CD4-positive, CD25-positive, alpha-beta regulatory T cell (primary cell): ENCODE results near the gene INO80D. TPM values are rescaled to one million over a fixed set of nuclear protein-coding genes. Genes with fewer than 3 reads are reported as not detected.
A peak's percentile ranks its signal among the peaks of the same experiment; 100 is the strongest.

Experiments
- ATAC-seq, 2 donors: fragments of 150-1000 bp; cut with Tn5 transposase; one replicate each; pipeline ENCODE4 v1.10.0; 2021; ENCODE audit warnings: low read depth in 2 of 2, moderate number of reproducible peaks in 2 of 2, moderate library complexity in 1 of 2
- DNase-seq, 3 donors: peaks; one replicate each; pipeline versions ENCODE4 v3.0.0 to v3.0.0-alpha.2; 2012 to 2022; ENCODE audit warnings: mixed read lengths in 1 of 3
- H3K27ac ChIP-seq: one replicate; pipeline ENCODE4 v1.7.0; 2013; ENCODE audit warnings: mild to moderate bottlenecking, low read length; ENCODE audit not compliant: insufficient read depth, poor library complexity, severe bottlenecking
- H3K27me3 ChIP-seq: one replicate; pipeline ENCODE4 v1.7.0; 2013; ENCODE audit warnings: low read length; ENCODE audit not compliant: control insufficient read depth, insufficient read depth
- H3K36me3 ChIP-seq: one replicate; pipeline ENCODE4 v1.7.0; 2013; ENCODE audit warnings: mild to moderate bottlenecking, low read length, moderate library complexity; ENCODE audit not compliant: control insufficient read depth, insufficient read depth
- H3K4me1 ChIP-seq: 2 replicates; pipeline ENCODE4 v1.7.0; 2013; ENCODE audit warnings: mild to moderate bottlenecking, low read length; ENCODE audit not compliant: insufficient read depth, control insufficient read depth, poor library complexity, severe bottlenecking
- H3K4me3 ChIP-seq: one replicate; pipeline ENCODE4 v1.7.0; 2013; ENCODE audit warnings: low read depth, mild to moderate bottlenecking, low read length, moderate library complexity
- H3K9me3 ChIP-seq, 2 experiments: 1 replicate in 1 of 2; 2 replicates in 1 of 2; pipeline ENCODE4 v1.7.0; 2013; ENCODE audit warnings: low read length in 2 of 2, mild to moderate bottlenecking in 1 of 2, moderate library complexity in 1 of 2; ENCODE audit not compliant: control insufficient read depth in 2 of 2
- H3K27ac Mint-ChIP-seq, 3 donors: one replicate each; pipeline ENCODE4 v1.8.0; 2020 to 2022; ENCODE audit warnings: mild to moderate bottlenecking in 3 of 3, mixed read lengths in 3 of 3, moderate library complexity in 2 of 3
- H3K27me3 Mint-ChIP-seq: one replicate; pipeline ENCODE4 v1.8.0; 2022; ENCODE audit warnings: mild to moderate bottlenecking, mixed read lengths
- H3K36me3 Mint-ChIP-seq: one replicate; pipeline ENCODE4 v1.8.0; 2020; ENCODE audit warnings: mixed read lengths
- H3K4me1 Mint-ChIP-seq, 4 donors: one replicate each; pipeline ENCODE4 v1.8.0; 2020 to 2022; ENCODE audit warnings: mixed read lengths in 4 of 4, mild to moderate bottlenecking in 1 of 4
- H3K4me3 Mint-ChIP-seq, 4 donors: one replicate each; pipeline ENCODE4 v1.8.0; 2020 to 2022; ENCODE audit warnings: mild to moderate bottlenecking in 4 of 4, mixed read lengths in 4 of 4, moderate library complexity in 3 of 4
- H3K9me3 Mint-ChIP-seq, 7 donors: one replicate each; pipeline ENCODE4 v1.8.0; 2020 to 2022; ENCODE audit warnings: mixed read lengths in 7 of 7, mild to moderate bottlenecking in 3 of 7, moderate library complexity in 2 of 7
- polyA plus RNA-seq, 4 donors: library from polyadenylated mRNA; unstranded; fragments of 300-500 nt; fragmentation: Illumina TruSeq; gene quantifications; one replicate each; pipeline ENCODE4 v1.2.3, GENCODE V29; 2021
- total RNA-seq: library from RNA; stranded (reverse); gene quantifications from one replicate; pipeline ENCODE4 v1.2.3, GENCODE V29; 2022

The INO80D gene
- total and polyA plus RNA-seq, 5 donors from 2014 or later = 6.7 to 59.1 (median 8.6) TPM

- no peak for ATAC-seq
- peak overlapping the region in 1 of 3 donors; percentile 71 for H3K27ac Mint-ChIP-seq
- H3K36me3 ChIP-seq = peaks cover 9% of the 10 kb centered on the region
- no peak for DNase-seq
- H3K4me1 ChIP-seq = no peaks in the 10 kb centered on the region
- peaks cover 18% of the 10 kb centered on the region for H3K36me3 Mint-ChIP-seq
- H3K27ac ChIP-seq = no peak overlapping the region
- no peaks in the 10 kb centered on the region for H3K9me3 ChIP-seq
- H3K4me1 Mint-ChIP-seq = peaks cover 29 to 56% (median 43%) of the 10 kb centered on the region in 4 donors
- H3K27me3 Mint-ChIP-seq = no peaks in the 10 kb centered on the region
- no peaks in the 10 kb centered on the region for H3K27me3 ChIP-seq
- no peak overlapping the region for H3K4me3 Mint-ChIP-seq
- no peak overlapping the region for H3K4me3 ChIP-seq
- peaks cover 0 to 1% (median 0%) of the 10 kb centered on the region in 7 donors for H3K9me3 Mint-ChIP-seq
Observed at GRCh38 chr2:206069417-206069816, 16.6 kb downstream of the INO80D start.

- no peaks in the 10 kb centered on the region for H3K27me3 ChIP-seq
- no peak overlapping the region for H3K27ac ChIP-seq
- no peak overlapping the region for H3K4me3 ChIP-seq
- no peak for DNase-seq
- H3K4me1 ChIP-seq = no peaks in the 10 kb centered on the region
- ATAC-seq = no peak
- Mint-ChIP-seq H3K36me3 (peaks cover 26% of the 10 kb centered on the region), H3K27me3 (no peaks in the 10 kb centered on the region), H3K4me1 (peaks cover 32 to 51% (median 44%) of the 10 kb centered on the region in 4 donors), H3K27ac (peak overlapping the region in 1 of 3 donors; percentile 41), H3K4me3 (no peak overlapping the region), H3K9me3 (peaks cover 0 to 1% (median 0%) of the 10 kb centered on the region in 7 donors)
- peaks cover under 1% of the 10 kb centered on the region for H3K36me3 ChIP-seq
- no peaks in the 10 kb centered on the region for H3K9me3 ChIP-seq
Observed at GRCh38 chr2:206068207-206068606, 17.8 kb downstream of the INO80D start.

- H3K4me1 ChIP-seq = no peaks in the 10 kb centered on the region
- H3K36me3 Mint-ChIP-seq = peaks cover 38% of the 10 kb centered on the region
- ATAC-seq = no peak
- H3K36me3 ChIP-seq = peaks cover 29% of the 10 kb centered on the region
- H3K9me3 ChIP-seq = no peaks in the 10 kb centered on the region
- H3K27me3 Mint-ChIP-seq = no peaks in the 10 kb centered on the region
- H3K27ac ChIP-seq = no peak overlapping the region
- no peaks in the 10 kb centered on the region for H3K9me3 Mint-ChIP-seq
- no peak for DNase-seq
- H3K4me3 Mint-ChIP-seq = no peak overlapping the region
- peaks cover 20 to 42% (median 31%) of the 10 kb centered on the region in 4 donors for H3K4me1 Mint-ChIP-seq
- H3K27ac Mint-ChIP-seq = peak overlapping the region in 1 of 3 donors; percentile 79
- H3K4me3 ChIP-seq = no peak overlapping the region
- H3K27me3 ChIP-seq = no peaks in the 10 kb centered on the region
Observed at GRCh38 chr2:206064077-206064476, 21.9 kb downstream of the INO80D start.

- Histone ChIP-seq H3K36me3 (peaks cover 29% of the 10 kb centered on the region), H3K4me1 (no peaks in the 10 kb centered on the region), H3K9me3 (no peaks in the 10 kb centered on the region), H3K27ac (no peak overlapping the region), H3K27me3 (no peaks in the 10 kb centered on the region), H3K4me3 (no peak overlapping the region)
- Mint-ChIP-seq H3K4me1 (peaks cover 18 to 42% (median 29%) of the 10 kb centered on the region in 4 donors), H3K27ac (peak overlapping the region in 2 of 3 donors; percentile 66 to 79), H3K27me3 (no peaks in the 10 kb centered on the region), H3K9me3 (no peaks in the 10 kb centered on the region), H3K36me3 (peaks cover 38% of the 10 kb centered on the region), H3K4me3 (peak overlapping the region in 1 of 4 donors; percentile 59)
- no peak for ATAC-seq
- DNase-seq = no peak
Observed at GRCh38 chr2:206063635-206064034, 22.3 kb downstream of the INO80D start.

DNA sequence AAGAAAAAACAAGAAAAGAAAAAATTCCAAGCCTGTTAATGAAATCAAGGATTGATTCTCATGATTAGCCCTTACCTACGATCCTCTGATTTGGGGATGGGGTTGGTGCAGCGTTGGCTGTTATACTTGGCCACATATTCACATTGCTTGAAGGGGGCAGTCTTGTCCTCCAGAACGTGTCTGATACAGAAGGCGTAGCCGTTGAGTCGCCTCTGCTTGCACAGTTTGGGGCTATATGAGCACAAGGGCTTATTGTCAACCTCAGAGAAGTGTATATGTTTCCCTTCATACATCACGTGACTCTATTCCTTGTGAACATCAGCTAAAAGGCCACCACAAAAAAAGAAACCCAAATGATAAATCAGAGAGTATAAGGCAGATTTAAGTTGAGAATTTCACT is 23.2 kb downstream of the INO80D start:
- no peak overlapping the region for H3K4me3 ChIP-seq
- peaks cover 38% of the 10 kb centered on the region for H3K36me3 Mint-ChIP-seq
- DNase-seq (no peak), ATAC-seq (no peak)
- no peaks in the 10 kb centered on the region for H3K4me1 ChIP-seq
- H3K27ac Mint-ChIP-seq = peak overlapping the region in 2 of 3 donors; percentile 72 to 79
- no peaks in the 10 kb centered on the region for H3K9me3 Mint-ChIP-seq
- H3K36me3 ChIP-seq = peaks cover 31% of the 10 kb centered on the region
- no peaks in the 10 kb centered on the region for H3K27me3 ChIP-seq
- H3K27ac ChIP-seq = no peak overlapping the region
- H3K4me3 Mint-ChIP-seq = no peak overlapping the region
- H3K27me3 Mint-ChIP-seq = no peaks in the 10 kb centered on the region
- peaks cover 12 to 37% (median 28%) of the 10 kb centered on the region in 4 donors for H3K4me1 Mint-ChIP-seq
- H3K9me3 ChIP-seq = no peaks in the 10 kb centered on the region

GRCh38 chr2:206056286-206056685 is 29.7 kb downstream of the INO80D start:
- H3K36me3 Mint-ChIP-seq = peaks cover 30% of the 10 kb centered on the region
- H3K4me1 Mint-ChIP-seq = peaks cover 10 to 28% (median 22%) of the 10 kb centered on the region in 4 donors
- no peak for ATAC-seq
- H3K9me3 Mint-ChIP-seq = no peaks in the 10 kb centered on the region
- H3K27me3 ChIP-seq = no peaks in the 10 kb centered on the region
- DNase-seq = no peak
- peak overlapping the region in 2 of 3 donors; percentile 62 to 72 for H3K27ac Mint-ChIP-seq
- H3K4me3 Mint-ChIP-seq = no peak overlapping the region
- H3K4me3 ChIP-seq = no peak overlapping the region
- H3K27me3 Mint-ChIP-seq = no peaks in the 10 kb centered on the region
- H3K4me1 ChIP-seq = no peaks in the 10 kb centered on the region
- peaks cover 41% of the 10 kb centered on the region for H3K36me3 ChIP-seq
- H3K27ac ChIP-seq = no peak overlapping the region
- no peaks in the 10 kb centered on the region for H3K9me3 ChIP-seq

DNA sequence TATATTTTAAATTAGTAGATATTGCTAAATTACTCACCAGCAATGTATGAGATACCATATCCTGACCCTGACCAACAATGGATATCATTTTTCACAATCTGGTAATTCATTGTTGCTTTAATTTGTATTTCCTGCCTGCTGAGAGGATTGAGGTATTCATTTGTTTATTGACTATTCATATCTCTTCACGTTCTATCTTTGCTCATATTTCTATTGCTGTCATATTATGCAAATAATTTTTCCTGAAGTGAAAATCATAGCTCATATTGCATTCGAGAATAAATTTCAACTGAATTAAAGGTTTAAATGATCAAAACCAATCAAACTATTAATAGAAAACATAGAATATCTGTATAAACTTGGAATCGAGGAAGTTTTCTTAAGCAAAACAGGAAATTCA is 31.0 kb downstream of the INO80D start:
- Histone ChIP-seq H3K27ac (no peak overlapping the region), H3K27me3 (no peaks in the 10 kb centered on the region), H3K36me3 (peaks cover 41% of the 10 kb centered on the region), H3K4me1 (no peaks in the 10 kb centered on the region), H3K9me3 (no peaks in the 10 kb centered on the region), H3K4me3 (no peak overlapping the region)
- no peak for DNase-seq
- no peaks in the 10 kb centered on the region for H3K27me3 Mint-ChIP-seq
- peaks cover 35% of the 10 kb centered on the region for H3K36me3 Mint-ChIP-seq
- H3K9me3 Mint-ChIP-seq = no peaks in the 10 kb centered on the region
- no peak for ATAC-seq
- peak overlapping the region in 1 of 3 donors; percentile 37 for H3K27ac Mint-ChIP-seq
- H3K4me1 Mint-ChIP-seq = peaks cover 10 to 33% (median 23%) of the 10 kb centered on the region in 4 donors
- no peak overlapping the region for H3K4me3 Mint-ChIP-seq

DNA sequence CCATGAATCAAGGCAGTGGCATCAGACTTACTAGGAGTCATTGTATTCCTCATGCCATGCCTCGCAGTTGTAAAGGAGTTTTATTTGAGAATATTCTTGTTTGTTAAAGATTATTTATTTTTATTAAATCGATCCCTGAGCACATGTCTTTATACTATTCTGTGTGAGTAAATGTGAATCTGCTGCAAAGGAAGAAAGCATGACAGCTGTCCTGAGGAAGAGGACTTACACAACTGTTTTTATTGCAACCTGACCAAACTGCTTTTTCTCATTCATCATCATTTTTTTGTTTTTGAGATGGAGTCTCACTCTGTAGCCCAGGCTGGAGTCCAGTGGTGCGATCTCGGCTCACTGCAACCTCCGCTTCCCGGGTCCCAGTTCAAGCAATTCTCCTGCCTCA is 34.1 kb downstream of the INO80D start:
- no peaks in the 10 kb centered on the region for H3K9me3 ChIP-seq
- H3K9me3 Mint-ChIP-seq = no peaks in the 10 kb centered on the region
- H3K4me1 Mint-ChIP-seq = peaks cover 16 to 40% (median 33%) of the 10 kb centered on the region in 4 donors
- H3K27me3 ChIP-seq = no peaks in the 10 kb centered on the region
- H3K36me3 Mint-ChIP-seq = peaks cover 38% of the 10 kb centered on the region
- no peak overlapping the region for H3K4me3 ChIP-seq
- DNase-seq (no peak), ATAC-seq (no peak)
- no peak overlapping the region for H3K27ac ChIP-seq
- H3K27ac Mint-ChIP-seq = no peak overlapping the region
- no peaks in the 10 kb centered on the region for H3K4me1 ChIP-seq
- H3K27me3 Mint-ChIP-seq = no peaks in the 10 kb centered on the region
- peaks cover 32% of the 10 kb centered on the region for H3K36me3 ChIP-seq
- no peak overlapping the region for H3K4me3 Mint-ChIP-seq
